Ectodermal cell (in vitro differentiated cells): ENCODE measurements around the gene TAS2R42. TPM values are rescaled to one million over a fixed set of nuclear protein-coding genes. Genes with fewer than 3 reads are reported as not detected.

Experiments used
- H3K27ac ChIP-seq: 2 replicates; pipeline ENCODE4 v1.7.0; 2013; ENCODE audit warnings: mild to moderate bottlenecking, low read depth, low read length; ENCODE audit not compliant: insufficient read depth, poor library complexity, severe bottlenecking
- H3K27me3 ChIP-seq: 2 replicates; pipeline ENCODE4 v1.7.0; 2013; ENCODE audit warnings: mild to moderate bottlenecking, low read length; ENCODE audit not compliant: insufficient read depth, control insufficient read depth, poor library complexity, severe bottlenecking
- H3K36me3 ChIP-seq: one replicate; pipeline ENCODE4 v1.7.0; 2013; ENCODE audit warnings: low read length; ENCODE audit not compliant: control insufficient read depth, insufficient read depth
- H3K4me1 ChIP-seq: one replicate; pipeline ENCODE4 v1.7.0; 2013; ENCODE audit warnings: low read length; ENCODE audit not compliant: control insufficient read depth, insufficient read depth
- H3K4me3 ChIP-seq: 2 replicates; pipeline ENCODE4 v1.7.0; 2013; ENCODE audit warnings: low read depth, low read length, control low read depth; ENCODE audit not compliant: insufficient read depth
- H3K9me3 ChIP-seq: 2 replicates; pipeline ENCODE4 v1.7.0; 2013; ENCODE audit warnings: mild to moderate bottlenecking, low read length, moderate library complexity; ENCODE audit not compliant: control insufficient read depth
- WGBS, 2 experiments: methylation state at CpG; one replicate each; pipeline ENCODE4 v1.1.7; 2013; ENCODE audit warnings: missing lambda C conversion rate in 2 of 2; 5-methylcytosine and 5-hydroxymethylcytosine counted together
- polyA plus RNA-seq, 4 experiments: library from polyadenylated mRNA; stranded (reverse); fragments of 50-300 nt; gene quantifications; one replicate each; pipeline ENCODE4 v1.2.3, GENCODE V29; 2013

TAS2R42 gene
- not detected for polyA plus RNA-seq (2013, experiment 1 of 4)
- polyA plus RNA-seq (2013, experiment 2 of 4), result not detected
- not detected for polyA plus RNA-seq (2013, experiment 3 of 4)
- not detected for polyA plus RNA-seq (2013, experiment 4 of 4)

- 85 to 90% methylated on average over 2 of the region's 2 CpGs for WGBS, 2 experiments
- H3K4me1 ChIP-seq, result no peaks in the 10 kb centered on the region
- H3K27ac ChIP-seq, result no peak within 1 kb of the TSS
- H3K27me3 ChIP-seq, result no peaks in the 10 kb centered on the region
- H3K4me3 ChIP-seq, result no peak within 1 kb of the TSS
- no peaks in the 10 kb centered on the region for H3K9me3 ChIP-seq
- H3K36me3 ChIP-seq, result no peaks in the 10 kb centered on the region
Measured at GRCh38 chr12:11186837-11187236, at the start of gene TAS2R42. TSS of gene TAS2R42 (minus strand) at chr12:11186937. CDS start at chr12:11186937, 0 bp downstream.

GRCh38 chr12:11233532-11233931 lies 46.8 kb upstream of the TAS2R42 start:
- Histone ChIP-seq H3K4me3 (no peak overlapping the region), H3K27me3 (no peaks in the 10 kb centered on the region), H3K36me3 (no peaks in the 10 kb centered on the region), H3K4me1 (no peaks in the 10 kb centered on the region), H3K9me3 (no peaks in the 10 kb centered on the region), H3K27ac (no peak overlapping the region)
- WGBS, 2 experiments, result 83 to 86% methylated on average over 5 of the region's 5 CpGs

- Histone ChIP-seq H3K27ac (no peak overlapping the region), H3K9me3 (no peaks in the 10 kb centered on the region), H3K4me1 (no peaks in the 10 kb centered on the region), H3K27me3 (no peaks in the 10 kb centered on the region), H3K4me3 (no peak overlapping the region), H3K36me3 (no peaks in the 10 kb centered on the region)
- WGBS, 2 experiments, result 31 to 49% methylated on average over 4 to 5 of the region's 5 CpGs
Measured at GRCh38 chr12:11228296-11228879, 41.7 kb upstream of the TAS2R42 start.

GRCh38 chr12:11227373-11227772 lies 40.6 kb upstream of the TAS2R42 start:
- 92 to 98% methylated on average over 4 of the region's 4 CpGs for WGBS, 2 experiments
- Histone ChIP-seq H3K9me3 (no peaks in the 10 kb centered on the region), H3K4me3 (no peak overlapping the region), H3K4me1 (no peaks in the 10 kb centered on the region), H3K27me3 (no peaks in the 10 kb centered on the region), H3K27ac (no peak overlapping the region), H3K36me3 (no peaks in the 10 kb centered on the region)

GRCh38 chr12:11209113-11209512 lies 22.4 kb upstream of the TAS2R42 start:
- no peak overlapping the region for H3K27ac ChIP-seq
- no peaks in the 10 kb centered on the region for H3K4me1 ChIP-seq
- H3K27me3 ChIP-seq, result no peaks in the 10 kb centered on the region
- H3K9me3 ChIP-seq, result no peaks in the 10 kb centered on the region
- 58% methylated on average over 1 of the region's 1 CpG for WGBS, 2 experiments
- no peak overlapping the region for H3K4me3 ChIP-seq
- no peaks in the 10 kb centered on the region for H3K36me3 ChIP-seq

GRCh38 chr12:11204173-11204572 lies 17.4 kb upstream of the TAS2R42 start:
- no peak overlapping the region for H3K27ac ChIP-seq
- WGBS, 2 experiments, result 87 to 96% methylated on average over 3 of the region's 3 CpGs
- no peaks in the 10 kb centered on the region for H3K36me3 ChIP-seq
- no peaks in the 10 kb centered on the region for H3K9me3 ChIP-seq
- H3K4me3 ChIP-seq, result no peak overlapping the region
- H3K27me3 ChIP-seq, result no peaks in the 10 kb centered on the region
- no peaks in the 10 kb centered on the region for H3K4me1 ChIP-seq

GRCh38 chr12:11202811-11203210 lies 16.1 kb upstream of the TAS2R42 start:
- Histone ChIP-seq H3K27me3 (no peaks in the 10 kb centered on the region), H3K9me3 (no peaks in the 10 kb centered on the region), H3K27ac (no peak overlapping the region), H3K4me1 (no peaks in the 10 kb centered on the region), H3K4me3 (no peak overlapping the region), H3K36me3 (no peaks in the 10 kb centered on the region)

- Histone ChIP-seq H3K27me3 (no peaks in the 10 kb centered on the region), H3K36me3 (no peaks in the 10 kb centered on the region), H3K4me1 (no peaks in the 10 kb centered on the region), H3K9me3 (no peaks in the 10 kb centered on the region), H3K27ac (no peak overlapping the region), H3K4me3 (no peak overlapping the region)
Measured at GRCh38 chr12:11183011-11183410, 3.7 kb downstream of the TAS2R42 start.

GRCh38 chr12:11182529-11182928 lies 4.2 kb downstream of the TAS2R42 start:
- H3K27ac ChIP-seq, result no peak overlapping the region

GRCh38 chr12:11178250-11178649 lies 8.5 kb downstream of the TAS2R42 start:
- no peaks in the 10 kb centered on the region for H3K36me3 ChIP-seq
- H3K4me3 ChIP-seq, result no peak overlapping the region
- H3K9me3 ChIP-seq, result no peaks in the 10 kb centered on the region
- no peaks in the 10 kb centered on the region for H3K27me3 ChIP-seq
- H3K4me1 ChIP-seq, result no peaks in the 10 kb centered on the region
- 80 to 87% methylated on average over 1 of the region's 1 CpG for WGBS, 2 experiments
- H3K27ac ChIP-seq, result no peak overlapping the region

More at GRCh38 chr12:11182529-11182928, 4.2 kb downstream of the TAS2R42 start:
- no peak overlapping the region for H3K4me3 ChIP-seq
- no peaks in the 10 kb centered on the region for H3K27me3 ChIP-seq
- H3K4me1 ChIP-seq, result no peaks in the 10 kb centered on the region
- H3K9me3 ChIP-seq, result no peaks in the 10 kb centered on the region
- H3K36me3 ChIP-seq, result no peaks in the 10 kb centered on the region

- 96 to 100% methylated on average over 1 of the region's 2 CpGs for WGBS, 2 experiments
- Histone ChIP-seq H3K4me3 (no peak overlapping the region), H3K36me3 (no peaks in the 10 kb centered on the region), H3K4me1 (no peaks in the 10 kb centered on the region), H3K9me3 (no peaks in the 10 kb centered on the region), H3K27me3 (no peaks in the 10 kb centered on the region), H3K27ac (no peak overlapping the region)
Measured at GRCh38 chr12:11174022-11174421, 12.7 kb downstream of the TAS2R42 start.
